Coronary artery (tissue), 2 donors: ENCODE measurements around the gene RALGAPA2.

Experiments used
- DNase-seq: peaks from one replicate; pipeline ENCODE4 v3.0.0-alpha.2; 2017; ENCODE audit warnings: low spot score
- H3K27ac ChIP-seq, 2 donors: fragments of 200-600 bp; sonication (generic); one replicate each; pipeline ENCODE4 v1.5.1; 2016 to 2019
- H3K4me3 ChIP-seq: fragments of 200-600 bp; sonication (generic); 2 replicates; pipeline ENCODE4 v1.5.1; 2016; ENCODE audit warnings: mild to moderate bottlenecking, moderate library complexity
- CTCF ChIP-seq: fragments of 200-600 bp; sonication (generic); IDR thresholded peaks from one replicate; pipeline ENCODE4 v1.5.1; 2019; ENCODE audit warnings: antibody characterized with exemption

RALGAPA2 gene

DNA sequence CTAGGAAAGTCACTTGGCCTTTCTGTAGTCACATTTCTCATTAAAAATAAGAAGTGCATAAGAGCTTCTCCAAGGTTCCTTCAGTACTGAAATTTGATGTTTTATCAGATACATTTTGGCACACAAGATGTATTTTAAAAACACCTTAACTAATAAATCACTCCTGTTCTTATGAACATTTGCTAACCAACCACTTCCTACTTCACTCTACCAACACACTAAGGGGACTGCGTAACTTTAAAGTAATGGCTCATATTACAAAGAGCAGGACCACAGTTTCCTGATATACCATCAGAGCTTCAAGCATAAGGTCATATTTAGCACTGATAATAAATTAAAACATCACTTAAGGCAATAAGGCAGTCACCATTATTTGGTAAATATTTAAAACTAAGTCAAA lies 104.4 kb downstream of the RALGAPA2 start:
- DNase-seq: no peak
- no peak for TF ChIP-seq CTCF
- Histone ChIP-seq H3K4me3 (no peak overlapping the region), H3K27ac (no peak overlapping the region)

- Histone ChIP-seq H3K4me3 (no peak overlapping the region), H3K27ac (no peak overlapping the region)
- DNase-seq: no peak
- no peak for TF ChIP-seq CTCF
These were observed 105.6 kb downstream of the RALGAPA2 start for GRCh38 chr20:20606881-20607280.

DNA sequence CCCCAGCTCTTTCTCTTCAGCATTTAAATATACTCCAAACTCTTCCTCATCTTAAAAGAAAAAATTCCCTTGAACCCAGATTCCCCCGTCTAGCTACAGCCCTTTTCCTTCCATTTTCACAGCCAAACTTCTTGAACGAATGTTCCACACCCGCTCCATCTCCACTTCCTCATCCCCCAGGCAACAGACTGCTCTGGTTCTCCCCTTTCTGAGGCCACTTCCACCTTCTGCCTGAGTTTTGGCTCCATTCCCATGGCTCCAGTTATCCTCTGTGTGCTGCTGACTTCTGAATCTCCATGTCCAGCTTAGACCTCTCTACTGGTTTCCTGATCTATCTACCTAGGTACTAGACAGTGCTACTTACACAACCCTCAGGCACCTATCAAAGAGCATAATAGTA lies 106.4 kb downstream of the RALGAPA2 start:
- Histone ChIP-seq H3K4me3 (no peak overlapping the region), H3K27ac (no peak overlapping the region)
- DNase-seq: no peak
- no peak for TF ChIP-seq CTCF

DNA sequence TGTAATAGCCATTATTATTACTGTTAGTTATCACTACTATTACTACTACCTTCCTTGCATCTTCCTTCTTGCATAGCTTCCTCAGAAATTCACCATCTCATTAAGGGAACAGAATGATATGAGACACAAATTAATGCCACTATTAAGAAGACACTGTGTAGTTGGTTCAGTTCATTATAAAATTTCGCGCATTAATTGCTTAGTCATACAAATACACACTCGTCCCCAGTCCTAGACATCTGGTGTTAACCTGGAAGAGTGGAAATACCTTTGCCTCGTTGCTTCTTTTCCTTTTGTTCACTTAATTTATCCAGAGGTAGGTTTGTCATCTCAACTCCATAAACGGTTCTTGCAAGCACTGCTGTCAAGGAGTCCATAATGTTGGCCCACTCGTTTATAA lies 107.5 kb downstream of the RALGAPA2 start:
- H3K4me3 ChIP-seq: no peak overlapping the region
- no peak for DNase-seq
- H3K27ac ChIP-seq: no peak overlapping the region
- no peak for TF ChIP-seq CTCF

DNA sequence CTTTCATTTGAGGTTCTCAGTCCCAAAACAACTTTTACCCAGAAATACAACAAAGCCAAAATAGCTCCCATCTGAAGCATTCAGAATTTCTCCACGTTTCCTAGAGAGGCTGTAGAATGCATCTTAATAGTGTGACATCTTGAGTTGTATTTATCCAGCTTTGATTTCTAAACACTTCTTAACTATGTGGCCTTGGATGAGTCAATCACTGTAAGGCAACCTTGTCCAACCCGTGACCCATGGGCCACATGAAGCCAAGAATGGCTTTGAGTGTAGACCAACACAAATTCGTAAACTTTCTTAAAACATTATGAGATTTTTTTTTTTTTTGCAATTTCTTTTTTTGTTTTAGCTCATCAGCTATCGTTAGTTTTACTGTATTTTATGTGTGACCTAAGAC lies 108.1 kb downstream of the RALGAPA2 start:
- Histone ChIP-seq H3K27ac (no peak overlapping the region), H3K4me3 (no peak overlapping the region)
- TF ChIP-seq CTCF: no peak
- DNase-seq: no peak

DNA sequence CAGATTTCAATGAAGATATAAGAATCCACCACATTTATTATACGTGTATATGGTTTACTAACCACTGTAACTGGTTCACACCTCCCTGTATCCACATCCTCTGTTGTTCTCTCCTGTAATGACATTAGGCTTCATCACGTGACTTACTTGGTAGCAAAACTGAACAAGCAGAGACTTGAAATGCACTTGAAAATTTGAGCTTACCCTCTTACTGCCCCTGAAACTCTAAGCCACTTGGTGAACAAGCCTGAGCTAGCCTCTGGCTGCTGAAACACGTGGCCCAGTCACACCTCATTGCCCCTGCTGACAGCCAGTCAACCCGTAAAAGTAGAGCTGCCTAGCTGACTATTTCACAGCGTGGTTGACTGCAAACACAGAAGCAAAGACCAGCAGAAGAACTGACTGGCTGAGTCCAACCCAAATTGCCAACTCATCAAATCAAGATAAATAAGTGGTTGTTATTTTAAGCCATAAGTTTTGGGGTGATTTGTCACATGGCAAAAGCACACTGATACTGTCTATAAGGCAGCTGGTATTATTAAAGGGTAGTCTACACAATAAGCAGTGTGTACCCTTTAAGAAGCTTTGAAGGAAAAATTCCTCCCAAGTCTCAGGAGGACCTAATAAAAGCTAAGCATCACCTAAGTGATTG lies 109.0 kb downstream of the RALGAPA2 start:
- DNase-seq: no peak
- H3K4me3 ChIP-seq: no peak overlapping the region
- no peak for TF ChIP-seq CTCF
- no peak overlapping the region for H3K27ac ChIP-seq

- no peak for DNase-seq
- no peak for TF ChIP-seq CTCF
- Histone ChIP-seq H3K27ac (no peak overlapping the region), H3K4me3 (no peak overlapping the region)
These were observed 114.5 kb downstream of the RALGAPA2 start for GRCh38 chr20:20597966-20598365.
